GM04503 (cell line): Measurements from ENCODE around the gene EXT2.

ENCODE experiments used
- DNase-seq: peaks from one replicate; pipeline ENCODE4 v3.0.0-alpha.2; 2012; ENCODE audit warnings: low read depth

The EXT2 gene

DNA sequence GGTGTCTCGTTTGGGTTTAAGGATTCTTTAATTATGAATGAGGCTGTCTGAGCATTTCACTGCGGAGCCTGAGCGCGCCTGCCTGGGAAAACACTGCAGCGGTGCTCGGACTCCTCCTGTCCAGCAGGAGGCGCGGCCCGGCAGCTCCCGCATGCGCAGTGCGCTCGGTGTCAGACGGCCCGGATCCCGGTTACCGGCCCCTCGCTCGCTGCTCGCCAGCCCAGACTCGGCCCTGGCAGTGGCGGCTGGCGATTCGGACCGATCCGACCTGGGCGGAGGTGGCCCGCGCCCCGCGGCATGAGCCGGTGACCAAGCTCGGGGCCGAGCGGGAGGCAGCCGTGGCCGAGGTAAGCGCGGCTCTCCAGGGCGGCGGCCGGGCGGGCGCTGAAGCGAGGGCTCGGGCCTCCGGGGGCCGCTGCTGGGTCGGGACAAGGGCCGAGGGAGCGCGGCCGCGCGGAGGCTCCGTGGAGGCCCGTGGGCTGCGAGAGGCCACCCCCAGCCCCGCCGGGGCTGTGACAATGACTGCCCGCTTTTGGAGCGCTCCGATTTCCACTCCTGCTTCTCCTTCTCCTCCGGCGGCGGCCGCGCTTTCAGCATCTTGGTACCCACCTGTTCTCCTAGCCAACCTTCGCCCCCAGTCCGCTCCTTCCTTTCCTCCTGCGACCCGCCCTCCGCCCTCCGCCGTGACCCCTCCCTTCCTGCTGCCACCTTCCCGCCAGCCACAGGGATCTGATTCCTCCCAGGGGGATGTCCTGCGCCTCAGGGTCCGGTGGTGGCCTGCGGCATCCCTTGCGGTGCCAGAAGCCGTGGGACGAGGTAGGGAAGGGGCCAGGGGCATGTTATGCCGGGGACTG, at the start of gene EXT2:
EXT2 (plus strand) TSS at position 173 of the 854 bp plus-strand sequence. CDS start 12,035 bp downstream, outside the sequence.
- DNase-seq, result no peak

DNA sequence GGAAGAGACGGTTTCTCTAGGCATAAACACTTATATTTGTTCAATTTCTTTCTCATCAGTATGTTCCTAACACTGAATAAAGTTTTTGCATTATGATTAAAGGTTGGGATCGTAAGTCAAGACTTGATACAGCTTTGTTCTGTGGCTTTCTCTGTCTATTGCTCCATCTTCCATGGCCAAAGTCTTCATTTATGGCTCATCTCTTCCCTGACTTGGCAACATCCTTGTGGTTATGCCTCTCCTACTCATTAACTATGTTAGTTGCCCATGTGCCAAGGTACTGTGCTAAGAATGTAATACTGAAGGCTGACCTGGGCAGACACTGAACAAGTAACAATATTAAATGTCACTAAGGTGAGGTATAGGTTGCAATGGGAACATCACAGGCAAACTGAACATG, 49.3 kb upstream of the EXT2 start:
- DNase-seq, result no peak

DNA sequence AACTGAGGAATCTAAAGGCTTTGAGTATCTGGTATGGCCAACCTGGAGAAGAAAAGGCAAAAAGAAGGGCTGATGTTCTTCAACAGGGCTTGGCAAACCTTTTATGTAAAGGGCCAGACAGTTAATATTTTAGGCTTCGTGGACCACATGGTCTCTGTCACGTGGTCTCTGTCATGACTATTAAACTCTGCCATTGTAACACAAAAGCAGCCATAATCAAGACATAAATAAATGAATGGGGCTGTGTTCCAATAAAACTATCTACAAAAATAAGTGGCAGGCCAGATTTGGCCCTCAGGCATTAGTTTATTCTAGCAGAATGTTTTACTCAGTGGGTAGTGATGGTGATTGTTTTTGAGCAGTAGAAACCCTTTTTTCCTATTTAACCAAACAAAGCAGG, 48.2 kb upstream of the EXT2 start:
- DNase-seq, result no peak

DNA sequence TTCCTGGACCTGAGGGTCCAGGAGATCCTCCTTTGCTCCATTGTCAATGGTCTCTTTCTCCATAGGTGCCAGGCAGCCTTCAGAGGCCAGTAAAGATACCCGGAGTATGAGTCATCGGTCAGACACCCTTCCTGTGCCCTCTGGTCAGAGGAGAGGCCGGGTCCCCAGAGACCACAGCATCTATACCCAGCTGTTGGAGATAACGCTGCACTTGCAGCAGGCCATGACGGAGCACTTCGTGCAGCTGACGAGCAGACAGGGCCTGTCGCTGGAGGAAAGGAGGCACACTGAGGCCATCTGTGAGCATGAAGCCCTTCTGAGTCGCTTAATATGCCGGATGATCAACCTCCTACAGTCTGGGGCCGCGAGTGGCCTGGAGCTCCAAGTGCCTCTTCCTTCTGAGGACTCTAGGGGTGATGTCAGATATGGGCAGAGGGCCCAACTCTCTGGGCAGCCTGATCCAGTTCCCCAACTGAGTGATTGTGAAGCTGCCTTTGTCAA, 47.5 kb upstream of the EXT2 start, which contains the start of gene ACCSL:
ACCSL (plus strand) TSS at position 51 of the 501 bp plus-strand sequence; CDS start at position 107, 56 bp downstream.
- DNase-seq, result no peak

DNA sequence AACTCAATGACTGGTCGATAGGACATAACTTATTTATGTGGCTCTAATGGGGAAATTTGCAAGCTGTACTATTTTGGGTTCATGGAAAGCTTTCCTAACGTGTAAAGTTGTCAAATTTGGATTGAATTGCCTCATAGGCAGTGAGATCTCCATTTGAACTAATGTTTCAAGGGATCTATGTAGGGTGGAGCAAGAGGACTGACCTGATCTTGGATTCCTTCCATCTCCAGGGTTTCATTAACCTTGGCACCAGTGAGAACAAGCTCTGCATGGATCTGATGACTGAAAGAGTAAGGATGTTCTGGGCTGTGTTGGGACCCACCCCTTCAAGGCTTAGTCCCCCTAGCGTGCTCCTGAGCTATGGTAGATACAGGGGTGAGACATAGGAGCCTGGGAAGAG, 45.6 kb upstream of the EXT2 start:
- no peak for DNase-seq

DNA sequence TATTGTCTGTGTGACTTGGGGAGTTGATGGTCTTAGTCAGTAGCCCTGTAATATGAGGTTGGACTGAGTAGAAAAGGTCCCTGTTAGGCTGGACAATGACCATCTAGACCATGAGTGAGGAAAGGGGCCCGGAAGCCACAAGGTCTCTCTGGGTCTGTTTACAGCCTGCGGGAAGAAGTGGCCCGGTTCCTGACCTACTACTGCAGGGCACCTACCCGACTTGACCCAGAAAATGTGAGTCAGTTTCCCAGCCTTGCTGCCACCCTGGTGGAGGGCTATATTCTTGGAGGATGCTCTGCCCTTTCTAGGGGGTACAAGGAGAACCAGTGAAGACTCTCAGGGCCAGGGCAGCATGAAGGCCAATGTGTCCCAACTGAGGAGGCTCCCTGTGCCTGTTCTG, 44.3 kb upstream of the EXT2 start:
- DNase-seq, result no peak

DNA sequence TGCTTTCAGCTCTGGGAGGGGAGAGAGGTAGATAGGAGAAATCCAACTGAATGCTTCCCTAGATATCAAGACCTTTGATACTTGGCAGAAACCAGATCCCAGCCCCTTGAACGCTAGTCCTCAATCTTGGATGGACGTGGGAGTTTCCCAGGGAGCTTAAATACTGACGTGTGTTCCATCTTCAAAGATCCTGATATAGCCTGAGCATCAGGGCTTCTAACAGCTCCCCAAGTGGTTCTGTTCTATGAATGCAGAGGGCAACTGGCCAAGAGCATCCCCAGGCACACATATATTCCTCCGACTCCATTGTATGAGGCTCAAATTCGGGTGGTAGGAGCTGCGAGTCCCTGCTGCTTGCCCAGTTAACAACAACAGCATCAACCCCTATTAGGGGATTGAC, 38.1 kb upstream of the EXT2 start:
- DNase-seq, result no peak

DNA sequence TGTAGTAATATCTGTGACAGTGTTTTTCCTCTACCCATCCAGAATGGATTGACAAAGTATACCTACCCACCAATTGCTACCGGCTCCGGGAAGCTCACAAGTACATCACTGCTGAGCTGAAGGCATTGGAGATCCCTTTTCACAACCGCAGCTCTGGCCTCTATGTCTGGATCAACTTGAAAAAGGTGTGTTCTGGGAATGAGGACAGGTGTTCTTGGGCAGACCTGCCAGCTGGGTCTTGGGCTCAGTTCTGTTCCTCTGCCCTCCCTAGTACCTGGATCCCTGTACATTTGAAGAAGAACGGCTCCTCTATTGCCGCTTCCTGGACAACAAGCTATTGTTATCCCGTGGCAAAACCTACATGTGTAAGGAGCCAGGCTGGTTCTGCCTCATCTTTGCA, 37.2 kb upstream of the EXT2 start:
- no peak for DNase-seq

DNA sequence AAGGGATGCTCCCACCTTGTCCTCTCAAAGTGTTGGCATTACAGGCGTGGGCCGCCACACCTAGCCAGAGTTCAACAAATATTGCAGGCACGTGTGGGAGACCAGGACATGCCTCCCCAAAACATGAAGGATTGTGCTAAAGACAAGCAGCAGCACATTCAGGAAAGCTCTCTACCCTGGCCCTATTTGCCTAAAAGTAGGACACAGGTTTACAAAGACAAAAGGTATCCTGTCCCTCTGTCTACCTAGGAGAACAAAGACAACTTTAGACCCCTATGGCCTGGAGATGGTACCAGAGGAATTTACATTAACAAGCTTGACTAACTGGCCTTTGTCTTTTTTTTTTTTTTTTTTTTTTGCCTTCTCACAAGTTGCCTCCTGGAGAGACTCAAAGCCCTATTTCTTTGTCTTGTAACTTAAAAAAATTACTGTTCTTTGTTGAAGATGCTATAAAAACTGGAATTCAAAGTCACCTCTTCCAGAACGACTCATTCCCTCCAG, 30.3 kb upstream of the EXT2 start:
- DNase-seq, result no peak

DNA sequence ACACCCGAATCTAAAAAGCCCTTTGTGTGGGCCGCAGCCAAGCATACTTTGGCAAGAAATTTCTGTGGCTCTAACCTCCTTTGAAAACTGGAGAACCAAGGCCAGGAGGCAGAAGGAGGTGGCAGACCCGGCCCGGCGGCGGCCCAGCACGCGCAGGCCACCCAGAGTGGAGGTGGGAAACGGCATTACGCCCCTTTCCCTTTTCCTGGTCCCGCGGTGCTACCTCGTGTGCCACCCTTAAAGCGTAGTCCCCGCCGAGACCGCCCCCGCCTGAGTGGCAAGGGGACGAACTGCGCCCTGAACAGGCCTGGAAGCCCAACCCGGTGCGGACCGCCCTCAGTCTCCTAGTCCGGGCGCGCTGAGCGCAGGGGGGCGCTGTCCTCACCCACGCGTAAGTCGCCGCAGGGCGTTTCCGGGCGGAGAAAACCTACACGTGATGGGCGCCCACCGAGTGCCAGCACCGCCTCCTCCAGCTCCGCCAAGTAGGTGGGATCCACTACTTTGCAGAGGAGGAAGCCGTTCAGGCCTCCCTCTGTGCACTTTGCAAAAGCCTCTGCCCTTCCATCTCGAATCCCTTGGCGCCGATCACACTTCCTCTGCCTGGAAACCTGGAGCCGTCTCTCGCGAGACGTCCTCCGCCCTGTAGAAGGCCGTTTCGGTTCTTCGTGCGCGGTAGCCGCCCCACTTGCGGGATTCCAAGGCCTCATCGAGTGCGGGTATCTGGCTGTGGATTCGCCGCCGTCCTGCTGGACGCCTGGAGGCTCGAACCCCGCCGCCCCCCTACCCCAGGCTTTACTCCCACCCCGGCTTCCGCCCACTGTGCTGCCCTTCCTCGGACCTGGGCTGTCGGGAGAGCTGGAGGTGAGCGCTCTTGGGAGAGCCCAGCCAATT, 29.4 kb upstream of the EXT2 start, which contains the start of gene ACCS:
ACCS (plus strand) TSS at position 430 of the 891 bp plus-strand sequence. CDS start 1,358 bp downstream, outside the sequence.
- DNase-seq, result peak; percentile 57

DNA sequence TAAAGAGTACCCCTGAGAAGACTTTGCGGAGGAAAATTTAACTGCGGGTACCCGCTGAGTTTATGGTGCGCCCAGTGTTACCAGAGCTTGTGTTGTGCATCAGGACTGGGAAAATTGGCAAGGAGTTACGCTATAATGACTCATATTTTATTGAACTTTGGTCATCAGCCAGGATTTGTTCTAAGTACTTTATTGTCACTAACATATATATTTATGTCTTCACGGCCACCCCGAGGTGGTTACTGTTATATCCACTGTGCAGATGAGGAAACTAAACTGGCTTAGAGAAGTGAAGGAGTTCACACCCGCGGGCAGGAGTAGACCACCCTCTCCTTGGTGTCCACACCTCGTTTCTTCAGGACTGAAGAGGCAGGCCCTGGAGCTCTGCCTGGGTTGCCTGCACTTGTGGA, 28.7 kb upstream of the EXT2 start:
- peak; percentile 16 for DNase-seq

DNA sequence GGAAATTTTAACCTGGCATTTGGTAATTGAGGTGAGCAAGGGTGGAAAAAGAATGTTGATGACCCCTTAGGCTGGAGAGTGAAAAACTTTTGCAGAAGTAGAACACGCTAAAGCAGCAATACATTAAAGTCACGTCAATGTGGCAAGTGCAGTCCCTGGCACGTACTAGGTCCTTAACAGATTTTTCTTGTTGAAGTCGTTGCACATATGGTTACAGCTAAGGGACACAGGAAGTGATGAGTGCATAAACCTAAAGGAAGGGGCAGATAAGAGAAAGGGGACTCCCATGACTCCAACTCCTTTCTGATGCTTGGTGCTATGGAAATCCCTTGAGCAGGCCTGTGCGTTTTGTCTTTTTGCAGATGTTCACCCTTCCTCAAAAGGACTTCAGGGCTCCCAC, 28.2 kb upstream of the EXT2 start:
- DNase-seq, result no peak

DNA sequence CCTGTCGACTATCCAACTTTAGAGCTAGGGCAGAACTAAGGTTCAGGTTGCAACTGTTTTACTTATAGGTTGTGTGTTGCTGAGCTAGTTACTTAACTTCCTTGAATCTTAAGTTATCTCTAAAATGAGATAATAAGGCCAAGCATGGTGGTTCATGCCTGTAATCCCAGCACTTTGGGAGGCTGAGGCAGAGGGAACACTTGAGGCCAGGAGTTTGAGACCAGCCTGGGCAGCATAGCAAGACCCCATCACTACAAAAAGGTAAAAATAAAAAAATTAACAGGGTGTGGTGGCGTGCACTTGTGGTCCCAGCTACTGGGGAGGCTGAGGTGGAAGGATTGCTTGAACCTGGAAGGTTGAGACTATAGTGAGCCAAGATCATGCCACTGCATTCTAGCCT, 27.3 kb upstream of the EXT2 start:
- no peak for DNase-seq

DNA sequence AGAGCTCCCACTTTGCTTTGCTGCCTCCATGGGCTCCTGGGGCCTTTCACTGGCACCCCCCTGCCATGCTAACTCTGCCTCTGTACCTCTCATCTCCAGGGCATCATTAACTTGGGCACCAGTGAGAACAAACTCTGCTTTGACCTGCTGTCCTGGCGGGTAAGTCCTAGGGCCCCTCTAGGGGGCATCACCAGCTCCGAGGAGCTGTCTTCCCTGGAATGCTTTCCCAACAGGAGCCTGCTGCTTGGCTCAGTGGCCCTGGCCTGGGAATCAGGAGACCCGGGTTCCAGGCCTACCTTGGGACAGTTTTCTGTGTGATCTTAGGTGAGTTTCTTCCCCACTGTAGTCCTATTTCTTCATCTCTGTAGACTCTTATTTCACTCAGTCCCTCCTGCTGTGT, 24.3 kb upstream of the EXT2 start:
- DNase-seq, result no peak

DNA sequence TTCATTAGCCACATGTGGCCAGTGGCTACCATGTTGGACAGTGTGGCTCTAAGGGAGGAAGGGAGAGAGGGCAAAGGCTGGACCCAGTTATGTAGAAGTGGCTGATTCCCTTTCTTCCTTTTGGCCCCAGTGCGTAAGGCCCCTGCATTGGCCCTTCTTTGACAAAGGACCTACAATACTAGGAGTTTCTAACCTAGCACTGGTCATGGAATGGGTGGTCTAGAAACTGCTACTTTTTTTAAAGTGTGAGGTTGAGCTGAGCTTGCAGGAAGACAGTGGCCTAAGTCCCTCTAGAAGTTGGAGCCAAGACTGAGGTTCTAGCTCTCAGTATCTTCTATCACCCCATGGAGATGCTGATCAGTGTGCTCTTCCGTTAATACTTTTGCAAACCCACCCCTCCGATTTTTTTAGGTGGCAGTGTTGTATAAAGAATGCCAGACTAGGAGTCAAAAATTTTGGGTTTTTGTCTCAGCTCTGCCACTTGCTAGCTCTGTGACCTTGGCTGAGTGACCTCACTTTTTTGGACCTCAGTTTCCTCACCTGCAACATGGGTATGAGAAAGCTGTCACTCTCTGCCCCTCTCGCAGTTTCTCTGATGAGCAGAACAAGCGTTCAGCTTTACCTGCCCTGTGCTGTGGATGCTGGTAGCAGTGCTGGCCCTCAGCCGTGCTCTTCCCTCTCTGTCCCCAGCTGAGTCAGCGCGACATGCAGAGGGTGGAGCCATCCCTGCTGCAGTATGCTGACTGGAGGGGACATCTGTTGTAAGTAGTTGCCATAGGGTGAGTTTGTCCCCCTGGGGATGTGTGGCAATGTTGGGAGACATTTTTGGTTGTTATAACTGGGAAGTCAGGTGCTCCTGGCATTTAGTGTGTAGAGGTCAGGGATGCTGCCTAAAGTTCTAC, 22.5 kb upstream of the EXT2 start:
- no peak for DNase-seq

DNA sequence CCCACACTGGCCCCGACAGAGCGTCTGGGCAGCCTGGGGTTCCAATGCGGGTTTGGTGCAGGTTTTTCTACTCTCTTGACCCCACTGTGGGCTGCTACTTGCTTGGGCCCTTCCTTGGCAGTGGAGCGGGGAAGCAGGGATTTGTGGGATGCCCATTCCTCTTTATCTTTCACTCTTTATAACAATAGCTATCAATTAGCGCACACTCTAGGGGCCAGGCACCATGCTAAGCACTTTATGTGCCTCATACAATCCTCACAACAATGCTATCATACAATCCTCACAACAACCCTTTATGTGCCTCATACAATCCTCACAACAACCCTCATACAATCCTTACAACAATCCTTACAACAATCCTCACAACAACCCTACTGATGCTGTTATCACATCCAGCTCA, 16.7 kb upstream of the EXT2 start:
- no peak for DNase-seq

DNA sequence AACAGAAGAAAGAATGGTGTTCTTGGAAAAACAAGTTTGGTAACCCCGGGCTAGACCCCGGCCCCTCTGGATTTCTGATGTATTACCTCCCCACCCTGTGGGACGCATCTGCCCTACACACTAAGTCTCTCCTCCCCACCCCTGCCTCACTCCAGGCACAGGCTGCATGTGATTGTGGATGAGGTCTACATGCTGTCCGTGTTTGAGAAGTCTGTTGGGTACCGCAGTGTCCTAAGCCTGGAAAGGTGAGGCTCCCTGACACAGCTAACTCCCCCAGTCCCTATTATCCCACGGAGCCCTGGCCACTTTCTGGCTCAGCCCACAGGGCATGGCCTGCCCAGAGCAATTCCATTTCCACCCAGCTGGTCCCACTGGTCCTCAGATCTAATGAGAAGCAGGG, 16.1 kb upstream of the EXT2 start:
- DNase-seq, result no peak

DNA sequence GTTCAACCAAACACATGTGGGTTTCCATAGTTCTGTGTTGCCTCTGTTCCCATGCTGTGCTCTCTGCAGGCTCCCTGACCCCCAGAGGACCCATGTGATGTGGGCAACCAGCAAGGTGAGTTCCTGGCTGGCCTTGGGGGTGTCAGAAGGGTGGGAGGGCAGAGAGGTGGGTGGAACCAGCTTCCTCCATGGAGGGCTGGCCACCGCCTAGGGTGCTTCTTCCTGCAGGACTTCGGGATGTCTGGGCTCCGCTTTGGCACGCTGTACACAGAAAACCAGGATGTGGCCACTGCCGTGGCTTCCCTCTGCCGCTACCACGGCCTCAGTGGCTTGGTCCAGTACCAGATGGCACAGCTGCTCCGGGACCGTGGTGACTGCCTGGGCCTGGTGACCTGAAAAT, 14.5 kb upstream of the EXT2 start:
- no peak for DNase-seq

DNA sequence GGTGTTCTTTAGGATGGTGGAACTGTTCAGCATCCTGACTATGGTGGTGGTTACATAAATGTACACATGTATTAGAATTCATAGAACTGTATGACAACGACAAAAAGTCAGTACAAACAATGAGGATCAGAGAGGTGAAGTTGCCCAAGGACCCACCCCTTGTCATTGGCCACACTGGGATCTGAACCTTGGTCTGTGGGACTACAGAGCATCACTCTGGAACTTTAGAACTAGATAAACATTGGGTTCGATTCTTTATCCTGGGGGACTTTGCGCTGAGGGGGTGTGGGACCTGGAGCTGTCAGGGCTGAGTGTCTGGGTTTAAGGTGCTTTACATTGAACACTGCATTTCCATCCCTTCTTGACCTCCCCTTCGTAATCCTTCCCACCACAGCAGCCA, 12.8 kb upstream of the EXT2 start:
- no peak for DNase-seq

DNA sequence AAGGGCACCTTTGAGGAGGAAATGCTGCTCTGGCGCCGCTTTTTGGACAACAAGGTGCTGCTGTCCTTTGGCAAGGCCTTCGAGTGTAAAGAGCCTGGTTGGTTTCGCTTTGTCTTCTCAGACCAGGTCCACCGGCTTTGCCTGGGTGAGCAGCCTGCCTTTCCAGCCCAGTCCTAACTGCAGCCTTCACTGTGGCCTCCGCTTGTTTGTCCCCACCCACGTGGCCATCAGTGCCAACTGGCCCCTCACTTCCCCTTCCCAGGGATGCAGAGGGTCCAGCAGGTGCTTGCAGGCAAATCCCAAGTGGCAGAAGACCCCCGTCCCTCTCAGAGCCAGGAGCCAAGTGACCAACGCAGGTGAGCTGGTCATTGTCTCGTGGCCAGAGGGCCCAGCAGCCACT, 12.0 kb upstream of the EXT2 start:
- DNase-seq, result no peak

DNA sequence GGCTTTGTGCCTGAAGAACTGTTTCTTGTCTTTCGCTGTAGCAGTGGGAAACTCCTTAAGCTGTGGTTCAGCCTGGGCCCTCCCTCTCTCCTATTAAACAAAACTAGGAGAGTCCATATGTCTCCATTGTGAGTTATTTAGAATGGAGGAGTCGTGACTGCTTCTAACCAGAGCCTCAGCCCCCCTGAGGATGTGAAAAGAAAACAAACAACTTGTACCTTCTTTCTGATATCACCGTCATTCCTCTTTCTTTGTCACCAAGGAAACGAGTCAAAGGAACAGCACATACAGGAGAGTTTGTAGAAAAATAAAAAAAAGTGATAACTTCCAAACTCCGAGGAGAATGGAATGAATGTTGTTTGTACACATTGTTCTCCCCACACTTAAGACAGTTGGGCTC, 11.6 kb upstream of the EXT2 start:
- no peak for DNase-seq
